HUDEP-2 (cell line): Measurements from ENCODE around the gene ZNF296.
"Not testable (repeated sequence)": the region's sequence is repeated elsewhere in the genome, so short reads cannot be mapped to it uniquely, and the experiment has no call there.

ENCODE experiments used
- DNase-seq, 76 experiments: peaks; one replicate each; lab custom pipeline; 2025; ENCODE audit not compliant: unreplicated experiment in 76 of 76; lab: John Stamatoyannopoulos, UW

The ZNF296 gene

DNA sequence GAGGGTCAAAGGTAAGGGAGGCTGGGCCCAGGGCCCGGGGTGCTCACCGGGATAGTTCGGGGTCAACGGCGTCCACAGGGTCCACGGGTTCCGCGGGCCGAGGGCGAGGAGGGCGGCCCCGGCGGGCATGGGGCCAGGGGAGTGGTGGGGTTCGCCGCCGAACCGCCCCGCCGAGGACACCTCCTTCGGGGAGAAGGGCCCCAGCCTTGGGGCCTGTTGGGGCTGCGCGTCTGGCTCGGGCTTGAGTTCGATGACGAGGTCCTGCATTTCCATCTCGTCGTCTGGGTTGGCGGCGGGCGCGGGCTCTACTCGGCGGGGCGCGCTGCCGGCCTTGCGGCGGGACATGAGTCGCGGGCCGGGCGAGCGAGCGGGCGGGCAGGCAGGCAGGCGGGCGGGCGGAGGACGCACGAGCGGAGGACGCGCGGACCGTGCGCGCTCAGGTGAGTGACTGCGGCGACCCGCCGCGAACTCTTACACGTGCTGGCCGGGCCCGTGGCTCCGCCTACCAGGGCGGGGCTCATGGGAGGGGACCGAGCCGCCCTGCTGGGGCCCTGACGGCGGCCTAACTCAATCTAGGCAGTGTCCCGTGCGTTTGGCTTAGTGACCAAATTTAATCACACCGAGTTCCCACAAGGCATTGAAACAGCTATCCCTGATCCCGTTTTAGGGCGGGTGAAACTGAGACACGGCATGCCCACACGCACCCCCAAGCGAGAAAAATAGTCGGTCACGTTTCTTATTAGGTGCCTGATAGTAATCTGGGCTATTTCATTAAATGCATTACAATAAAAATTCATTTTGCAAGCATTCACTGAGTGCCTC lies at the start of gene ZNF296:
TSS of gene ZNF296 (minus strand) at position 450 of the 822 bp plus-strand sequence. CDS start at position 345, 105 bp downstream.
- DNase-seq = peak in 74 of 76 experiments; percentile 51 to 94 (median 82)

DNA sequence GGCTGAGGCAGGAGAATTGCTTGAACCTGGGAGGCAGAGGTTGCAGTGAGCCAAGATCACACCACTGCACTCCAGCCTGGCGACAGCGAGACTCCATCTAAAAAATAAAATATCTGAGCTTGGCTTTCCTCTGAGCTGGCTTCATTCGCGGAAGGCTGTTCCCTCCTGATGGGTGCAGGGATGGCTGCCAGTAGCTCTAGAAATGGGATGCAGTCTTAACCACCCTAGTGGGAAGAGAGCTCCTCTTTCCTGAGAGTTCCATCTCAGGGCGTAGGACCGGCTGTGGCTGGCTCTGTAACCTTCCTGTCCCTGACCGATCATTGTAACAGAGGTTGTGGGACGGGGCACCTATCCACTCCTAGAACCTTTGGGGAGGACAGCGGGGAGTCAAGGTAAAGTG lies 49.1 kb upstream of the ZNF296 start:
- DNase-seq = no peak

DNA sequence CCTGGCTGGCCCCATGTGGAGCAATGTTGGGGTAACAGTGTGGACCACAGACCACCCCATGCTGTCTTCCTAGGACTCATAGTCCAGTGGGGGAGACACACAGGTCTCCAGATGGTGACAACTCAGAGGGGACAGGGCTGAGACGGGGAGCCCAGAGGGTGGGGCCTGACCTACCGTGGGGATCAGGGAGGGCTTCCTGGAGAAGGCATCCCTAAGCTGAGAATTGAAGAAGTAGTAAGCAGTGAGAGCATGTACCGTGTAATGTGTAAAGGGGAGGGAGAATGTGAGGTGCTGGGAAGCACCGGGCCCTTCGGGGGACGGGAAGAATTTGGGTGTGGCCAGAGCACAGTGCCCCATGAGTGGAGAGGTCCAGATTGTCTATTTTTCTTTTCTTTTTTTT lies 47.7 kb upstream of the ZNF296 start:
- DNase-seq = no peak

DNA sequence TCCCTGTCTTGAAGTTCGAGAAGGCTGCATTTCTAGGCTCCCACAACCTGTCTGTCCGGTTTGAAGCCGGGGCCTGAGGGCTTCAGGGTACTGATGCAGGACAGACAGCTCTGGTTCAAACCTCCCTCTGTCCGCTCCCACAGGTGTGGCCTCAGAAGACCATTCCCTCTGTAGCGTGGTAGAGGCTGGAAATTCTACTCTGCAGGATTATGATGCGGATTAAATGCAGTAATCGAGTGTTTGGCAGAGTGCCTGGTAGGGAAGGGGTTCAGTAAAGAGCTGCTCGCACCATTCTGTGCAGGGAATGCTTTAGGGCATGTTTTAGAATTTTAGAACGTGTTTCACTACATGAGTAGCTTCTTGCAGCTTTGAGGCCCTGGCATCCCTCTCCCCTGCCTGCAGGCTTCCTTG lies 47.2 kb upstream of the ZNF296 start:
- no peak for DNase-seq

GRCh38 chr19:45122832-45123231 lies 46.6 kb upstream of the ZNF296 start:
- no peak for DNase-seq

DNA sequence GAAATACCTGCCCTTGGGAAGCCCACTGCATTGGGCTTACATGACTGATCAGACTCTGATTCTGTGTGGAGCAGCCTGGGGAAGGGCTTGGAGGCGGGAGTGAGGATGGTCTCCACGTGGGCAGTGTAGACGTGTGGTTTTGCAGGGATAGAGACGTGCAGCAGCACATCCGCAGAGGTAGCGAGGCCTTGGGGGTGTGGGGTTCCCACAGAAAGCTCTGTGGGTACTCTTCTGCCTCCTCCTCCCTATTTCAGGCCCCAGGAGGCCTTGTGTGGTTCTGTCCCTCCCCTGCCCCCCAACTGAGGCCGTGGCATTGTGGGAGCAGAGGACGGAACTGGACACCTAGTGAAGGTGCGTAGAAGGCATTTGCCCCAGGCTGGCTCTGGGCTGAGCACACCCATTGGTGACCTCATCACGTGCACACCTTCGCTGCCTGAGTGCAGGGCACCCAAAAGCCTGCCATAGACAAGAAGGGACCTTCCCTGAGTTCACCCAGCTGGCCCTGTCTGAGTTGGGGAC lies 45.6 kb upstream of the ZNF296 start:
- no peak for DNase-seq

GRCh38 chr19:45119582-45119981 lies 43.3 kb upstream of the ZNF296 start:
- no peak for DNase-seq

DNA sequence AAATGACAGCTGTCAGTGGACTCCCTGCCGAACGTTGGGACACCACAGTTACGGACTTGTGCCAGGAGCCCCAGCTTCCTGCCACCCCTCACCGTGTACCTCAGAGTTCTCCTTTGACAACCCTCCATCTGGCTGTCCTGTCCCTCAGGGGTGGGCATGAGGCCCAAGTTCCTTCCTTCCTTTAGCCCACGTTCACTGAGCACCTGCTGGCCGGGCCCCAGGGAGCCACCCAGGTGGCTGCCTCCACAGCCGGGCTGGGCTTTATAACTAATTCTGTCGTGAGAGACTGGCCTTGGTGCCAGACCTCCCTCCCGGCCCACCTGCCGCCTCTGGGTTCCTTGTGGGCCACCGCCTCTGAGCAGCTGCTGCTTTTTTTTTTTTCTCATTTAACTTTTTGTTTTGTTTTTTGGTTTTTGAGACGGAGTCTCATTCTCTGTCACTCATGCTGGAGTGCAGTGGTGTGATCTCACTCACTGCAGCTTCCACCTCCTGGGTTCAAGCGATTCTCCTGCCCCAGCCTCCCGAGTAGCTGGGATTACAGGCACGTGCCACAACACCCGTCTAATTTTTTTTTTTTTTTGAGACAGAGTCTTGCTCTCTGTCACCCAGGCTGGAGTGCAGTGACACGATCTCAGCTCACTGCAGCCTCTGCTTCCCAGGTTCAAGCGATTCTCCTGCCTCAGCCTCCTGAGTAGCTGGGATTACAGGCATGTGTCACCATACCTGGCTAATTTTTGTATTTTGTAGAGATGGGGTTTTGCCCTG lies 42.5 kb upstream of the ZNF296 start:
- not testable (repeated sequence) for DNase-seq

- no peak for DNase-seq
These were observed 41.8 kb upstream of the ZNF296 start for GRCh38 chr19:45118106-45118505.

GRCh38 chr19:45117671-45118070 lies 41.4 kb upstream of the ZNF296 start:
- no peak for DNase-seq

DNA sequence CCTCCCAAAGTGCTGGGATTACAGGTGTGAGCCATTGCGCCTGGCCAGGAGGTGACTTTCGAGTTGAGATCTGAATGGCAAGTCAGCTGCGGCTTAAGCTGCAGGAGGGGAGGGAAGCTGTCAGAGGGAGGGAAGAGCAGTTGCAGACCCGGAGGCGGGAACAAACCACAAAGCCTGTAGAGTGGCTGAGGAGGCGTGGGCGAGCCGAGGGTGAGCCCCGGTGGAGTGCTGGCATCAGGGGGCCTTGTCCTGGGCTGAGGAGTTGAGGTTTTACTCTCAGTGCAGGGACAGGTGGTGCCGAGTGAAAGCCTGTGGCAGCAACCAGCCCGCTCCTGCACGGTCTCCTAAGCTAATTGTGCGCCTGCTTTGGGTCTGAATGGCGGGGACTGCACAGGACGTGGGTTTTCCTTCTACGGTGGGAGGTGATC lies 40.9 kb upstream of the ZNF296 start:
- DNase-seq = peak in 55 of 76 experiments; percentile 15 to 86 (median 56)

- DNase-seq = no peak
These were observed 39.7 kb upstream of the ZNF296 start for GRCh38 chr19:45115809-45116615.

DNA sequence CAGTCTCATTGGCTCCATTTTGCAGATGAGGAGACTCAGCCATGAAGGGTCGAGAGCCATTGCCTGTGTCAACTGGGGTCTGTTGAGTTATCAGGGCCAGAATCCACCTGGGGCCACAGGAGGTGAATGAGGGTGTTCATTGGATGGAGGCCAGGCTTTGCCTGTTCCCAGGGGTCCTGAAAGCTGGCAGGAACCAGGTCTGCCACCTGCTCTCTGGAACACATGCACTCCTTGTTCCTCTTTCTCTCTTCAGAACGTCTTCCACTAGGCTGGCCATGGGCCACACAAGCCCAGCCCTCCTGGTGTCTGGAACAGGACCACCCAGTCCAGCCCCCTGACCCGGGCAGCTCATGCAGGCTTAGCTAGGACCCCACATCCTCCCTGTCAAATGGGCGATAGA lies 37.8 kb upstream of the ZNF296 start:
- DNase-seq = no peak

- DNase-seq = no peak
These were observed 37.4 kb upstream of the ZNF296 start for GRCh38 chr19:45113628-45114027.

- DNase-seq = no peak
These were observed 36.0 kb upstream of the ZNF296 start for GRCh38 chr19:45112111-45112827.

GRCh38 chr19:45110851-45111266 lies 34.6 kb upstream of the ZNF296 start:
- DNase-seq = peak in 2 of 76 experiments; percentile 14 to 18

DNA sequence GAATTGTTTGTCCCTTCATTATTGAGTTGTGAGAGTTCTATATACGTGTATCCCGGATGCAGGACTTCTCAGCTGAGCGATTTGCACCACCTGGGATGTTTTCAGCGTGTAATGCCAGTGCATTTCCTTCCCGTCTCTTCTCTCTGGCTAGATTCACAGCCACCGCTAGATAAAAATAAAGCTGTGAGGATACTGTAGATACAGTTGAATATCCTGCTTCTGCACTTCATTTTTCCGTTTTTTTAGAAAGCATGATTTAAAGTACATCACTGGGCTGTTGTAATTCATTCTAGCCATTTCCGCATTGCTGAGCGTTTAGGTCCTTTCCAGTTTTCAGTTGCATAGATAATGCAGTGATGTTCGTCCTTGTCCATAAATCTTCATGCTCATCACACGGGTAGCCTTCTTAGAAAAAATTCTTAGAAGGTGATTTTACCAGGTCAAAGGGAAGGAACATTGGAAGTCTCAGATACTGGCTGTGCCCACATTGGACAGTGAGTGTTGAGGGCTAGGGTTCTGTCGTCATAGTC lies 31.4 kb upstream of the ZNF296 start:
- no peak for DNase-seq

DNA sequence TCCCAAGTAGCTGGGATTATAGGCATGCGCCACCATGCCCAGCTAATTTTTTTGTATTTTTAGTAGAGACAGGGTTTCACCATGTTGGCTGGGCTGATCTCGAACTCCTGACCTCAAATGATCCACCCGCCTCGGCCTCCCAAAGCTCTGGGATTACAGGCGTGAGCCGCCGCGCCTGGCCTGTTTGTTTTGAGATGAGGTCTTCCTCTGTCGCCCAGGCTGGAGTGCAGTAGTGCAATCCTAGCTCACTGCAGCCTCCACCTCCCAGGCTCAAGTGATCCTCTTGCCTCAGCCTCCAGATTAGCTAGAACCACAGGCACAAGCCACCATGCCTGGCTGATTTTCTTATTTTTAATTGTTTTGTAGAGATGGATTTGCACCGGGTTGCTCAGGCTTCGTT lies 30.1 kb upstream of the ZNF296 start:
- not testable (repeated sequence) for DNase-seq

- no peak for DNase-seq
These were observed 28.5 kb upstream of the ZNF296 start for GRCh38 chr19:45104658-45105349.
